Spleen (tissue), 11 donors: ENCODE data around the gene CACNB2. TPM values are rescaled to one million over a fixed set of nuclear protein-coding genes. Genes with fewer than 3 reads are reported as not detected.

Source experiments
- DNase-seq: peaks from one replicate; pipeline ENCODE4 v3.0.0-alpha.2; 2020
- H3K27ac ChIP-seq, 8 donors: fragments of 200-600 bp; sonication (generic) in 7 of 8; 1 replicate in 4 of 8; 2 replicates in 4 of 8; pipeline versions ENCODE4 v1.5.0 to v1.8.0; 2016 to 2021; ENCODE audit warnings: inconsistent platforms in 4 of 8, mild to moderate bottlenecking in 4 of 8, moderate library complexity in 1 of 8
- H3K27me3 ChIP-seq, 7 donors: fragments of 200-600 bp; sonication (generic) in 6 of 7; replicated peaks in 1 of 7; 1 replicate in 4 of 7; 2 replicates in 3 of 7; pipeline versions ENCODE4 v1.5.0 to v1.8.0; 2016 to 2021; ENCODE audit warnings: inconsistent platforms in 3 of 7, mild to moderate bottlenecking in 1 of 7
- H3K36me3 ChIP-seq, 6 donors: fragments of 200-600 bp; sonication (generic) in 5 of 6; 1 replicate in 4 of 6; 2 replicates in 2 of 6; pipeline versions ENCODE4 v1.5.0 to v1.8.0; 2016 to 2021; ENCODE audit warnings: inconsistent platforms in 2 of 6
- H3K4me1 ChIP-seq, 6 donors: fragments of 200-600 bp; sonication (generic) in 5 of 6; 1 replicate in 3 of 6; 2 replicates in 3 of 6; pipeline versions ENCODE4 v1.5.0 to v1.8.0; 2016 to 2021; ENCODE audit warnings: inconsistent platforms in 3 of 6
- H3K4me3 ChIP-seq, 8 donors: fragments of 200-600 bp; sonication (generic) in 7 of 8; 1 replicate in 4 of 8; 2 replicates in 4 of 8; pipeline versions ENCODE4 v1.5.0 to v1.8.0; 2016 to 2021; ENCODE audit warnings: inconsistent platforms in 4 of 8, mild to moderate bottlenecking in 4 of 8, moderate library complexity in 2 of 8
- H3K9me3 ChIP-seq, 8 donors: fragments of 200-600 bp; sonication (generic) in 7 of 8; 1 replicate in 4 of 8; 2 replicates in 4 of 8; pipeline versions ENCODE4 v1.5.0 to v1.8.0; 2016 to 2021; ENCODE audit warnings: inconsistent platforms in 4 of 8
- CTCF ChIP-seq, 11 experiments: fragments of 200-600 bp in 7 of 11; fragments of 450-650 bp in 4 of 11; sonication (generic) in 4 of 11; IDR thresholded peaks in 8 of 11; conservative IDR thresholded peaks in 3 of 11; 1 replicate in 7 of 11; 2 replicates in 4 of 11; pipeline versions ENCODE4 v1.4.0 to v1.8.0; 2016 to 2021; ENCODE audit warnings: antibody characterized with exemption in 11 of 11, inconsistent platforms in 4 of 11, mild to moderate bottlenecking in 1 of 11
- POLR2A ChIP-seq, 3 donors: fragments of 450-650 bp; IDR thresholded peaks; one replicate each; pipeline ENCODE4 v1.5.1; 2017; ENCODE audit warnings: antibody characterized with exemption in 3 of 3, mild to moderate bottlenecking in 1 of 3
- POLR2AphosphoS5 ChIP-seq, 3 donors: sonication (generic); formaldehyde crosslinking; IDR thresholded peaks; one replicate each; pipeline ENCODE4 v1.5.1; 2017; ENCODE audit warnings: antibody characterized with exemption in 3 of 3
- WGBS, 5 donors: extraction: QIAGEN DNeasy Blood & Tissue Kit in 3 of 5; methylation state at CpG; one replicate each; pipeline versions ENCODE4 v1.1.5 to v1.1.7; 2013 to 2018; 5-methylcytosine and 5-hydroxymethylcytosine counted together
- intact Hi-C: fragments of 100-400 bp; cut with DNase I; formaldehyde crosslinking; loops from one replicate; pipeline ENCODE4 v1.15.0; 2023; ENCODE audit warnings: low total_unique reads
- polyA plus RNA-seq, 3 donors: library from polyadenylated mRNA; stranded (reverse); fragments of 200-250 nt; gene quantifications; one replicate each; pipeline ENCODE4 v1.2.1, GENCODE V29; 2013
- total RNA-seq, 7 donors: library from RNA; depleted of rRNA in 3 of 7; stranded (reverse); fragments of >200 nt in 3 of 7; fragmentation: NEBNext Ultra II Directional in 4 of 7; extraction: Animal tissue kit (Norgen Biotek cat#: 25700) in 4 of 7; gene quantifications; one replicate each; pipeline versions ENCODE4 v1.1.0 to v1.2.1, GENCODE V29; 2016 to 2021
- donor health status: healthy with polysubstance abuse.
- donor health status: DM: no; HTN: no; CAD: no; lungs with moderate emphysema.
- donor health status: DM: no; HTN: no; CAD: no.
- donor health status: Bipolar disorder and iron deficiency.
- donor health status: healthy.
- donor health status: DM: no; HTN: no; CAD: no.
- donor health status: DM: yes; HTN: yes; CAD: no.

Gene CACNB2
- total and polyA plus RNA-seq, 10 donors = 0.17 to 0.79 (median 0.44) TPM; not detected in 1

- no peak for DNase-seq
- intact Hi-C loops = no loop called here
- WGBS, 5 donors = 81 to 90% (median 82%) methylated on average over 5 of the region's 5 CpGs
- H3K27ac ChIP-seq = no peak overlapping the region
- no peak for TF ChIP-seq CTCF (IDR thresholded peaks at IDR 0.05 in 8 of 11, conservative IDR thresholded peaks at IDR 0.05 in 3 of 11)
- no peak for TF ChIP-seq POLR2AphosphoS5 (IDR thresholded peaks at IDR 0.05)
- no peak for TF ChIP-seq POLR2A (IDR thresholded peaks at IDR 0.05)
- H3K36me3 ChIP-seq = no peaks in the 10 kb centered on the region
- H3K4me1 ChIP-seq = no peaks in the 10 kb centered on the region
- no peaks in the 10 kb centered on the region for H3K27me3 ChIP-seq
- no peaks in the 10 kb centered on the region for H3K9me3 ChIP-seq
- no peak overlapping the region for H3K4me3 ChIP-seq
Observed at GRCh38 chr10:18359812-18360211, 219.6 kb downstream of the CACNB2 start.

GRCh38 chr10:18362892-18363291 lies 222.7 kb downstream of the CACNB2 start:
- Histone ChIP-seq H3K9me3 (no peaks in the 10 kb centered on the region), H3K4me1 (no peaks in the 10 kb centered on the region), H3K36me3 (no peaks in the 10 kb centered on the region), H3K27ac (no peak overlapping the region), H3K4me3 (no peak overlapping the region), H3K27me3 (no peaks in the 10 kb centered on the region)
- TF ChIP-seq POLR2A (IDR thresholded peaks at IDR 0.05) (no peak), POLR2AphosphoS5 (IDR thresholded peaks at IDR 0.05) (no peak), CTCF (IDR thresholded peaks at IDR 0.05 in 8 of 11, conservative IDR thresholded peaks at IDR 0.05 in 3 of 11) (no peak)
- intact Hi-C loops = no loop called here
- no peak for DNase-seq
- 79 to 100% (median 83%) methylated on average over 1 of the region's 1 CpG for WGBS, 5 donors

GRCh38 chr10:18364987-18365775 lies 225.0 kb downstream of the CACNB2 start:
- no peaks in the 10 kb centered on the region for H3K27me3 ChIP-seq
- DNase-seq = no peak
- TF ChIP-seq CTCF (IDR thresholded peaks at IDR 0.05 in 8 of 11, conservative IDR thresholded peaks at IDR 0.05 in 3 of 11) (no peak), POLR2A (IDR thresholded peaks at IDR 0.05) (no peak), POLR2AphosphoS5 (IDR thresholded peaks at IDR 0.05) (no peak)
- H3K36me3 ChIP-seq = no peaks in the 10 kb centered on the region
- intact Hi-C loops = no loop called here
- no peak overlapping the region for H3K4me3 ChIP-seq
- no peaks in the 10 kb centered on the region for H3K9me3 ChIP-seq
- 60 to 78% (median 65%) methylated on average over 4 of the region's 4 CpGs for WGBS, 5 donors
- no peaks in the 10 kb centered on the region for H3K4me1 ChIP-seq
- H3K27ac ChIP-seq = no peak overlapping the region

- Histone ChIP-seq H3K36me3 (no peaks in the 10 kb centered on the region), H3K27me3 (no peaks in the 10 kb centered on the region), H3K4me3 (no peak overlapping the region), H3K27ac (no peak overlapping the region), H3K4me1 (no peaks in the 10 kb centered on the region), H3K9me3 (no peaks in the 10 kb centered on the region)
- no peak for DNase-seq
- WGBS, 5 donors = 61 to 88% (median 76%) methylated on average over 5 of the region's 5 CpGs
- TF ChIP-seq POLR2AphosphoS5 (IDR thresholded peaks at IDR 0.05) = no peak
- TF ChIP-seq POLR2A (IDR thresholded peaks at IDR 0.05) = no peak
- no peak for TF ChIP-seq CTCF (IDR thresholded peaks at IDR 0.05 in 8 of 11, conservative IDR thresholded peaks at IDR 0.05 in 3 of 11)
- intact Hi-C loops = no loop called here
Observed at GRCh38 chr10:18367840-18368239, 227.6 kb downstream of the CACNB2 start.
